Glomerular visceral epithelial cell (primary cell): Measurements from ENCODE around the gene TUBB4A.
A peak's percentile ranks its signal among the peaks of the same experiment; 100 is the strongest.
"Not testable (repeated sequence)": the region's sequence is repeated elsewhere in the genome, so short reads cannot be mapped to it uniquely, and the experiment has no call there.

Experiments used
- DNase-seq: peaks from one replicate; pipeline ENCODE4 v3.0.0-alpha.2; 2016; ENCODE audit errors: extremely low spot score

Gene TUBB4A

DNA sequence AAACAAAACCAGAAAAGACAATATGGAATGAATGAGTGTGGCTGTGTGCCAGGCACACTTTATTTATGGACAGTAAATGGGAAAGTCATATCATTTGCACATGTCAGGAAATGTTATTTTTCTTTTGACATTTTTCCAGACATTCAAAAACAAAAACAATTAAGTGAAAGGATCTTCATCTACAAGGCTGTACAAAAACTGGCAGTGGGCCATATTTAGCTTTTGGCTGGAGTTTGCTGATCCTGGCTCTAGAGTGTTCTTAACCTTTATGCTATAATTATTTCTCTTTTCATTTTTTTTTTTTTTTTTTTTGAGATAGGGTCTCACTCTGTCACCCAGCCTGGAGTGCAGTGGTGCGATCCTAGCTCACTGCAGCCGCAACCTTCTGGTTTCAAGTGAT is 22.2 kb upstream of the TUBB4A start:
- no peak for DNase-seq

DNA sequence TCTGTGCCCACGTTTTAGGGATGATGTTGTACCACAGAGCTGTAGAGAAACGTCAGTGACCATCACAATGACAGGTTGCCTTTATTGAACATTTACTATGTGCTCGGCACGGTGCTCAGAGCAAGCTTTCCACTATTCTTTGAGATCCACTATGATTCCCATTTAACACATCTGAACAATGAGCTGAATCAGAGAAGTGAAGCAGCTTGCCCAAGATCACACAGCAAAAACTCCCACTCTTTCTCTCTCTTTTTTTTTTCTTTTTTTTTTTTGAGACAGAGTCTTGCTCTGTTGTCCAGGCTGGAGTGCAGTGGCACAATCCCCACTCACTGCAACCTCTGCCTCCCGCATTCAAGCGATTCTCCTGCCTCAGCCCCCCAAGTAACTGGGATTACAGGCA is 20.6 kb upstream of the TUBB4A start:
- no peak for DNase-seq

DNA sequence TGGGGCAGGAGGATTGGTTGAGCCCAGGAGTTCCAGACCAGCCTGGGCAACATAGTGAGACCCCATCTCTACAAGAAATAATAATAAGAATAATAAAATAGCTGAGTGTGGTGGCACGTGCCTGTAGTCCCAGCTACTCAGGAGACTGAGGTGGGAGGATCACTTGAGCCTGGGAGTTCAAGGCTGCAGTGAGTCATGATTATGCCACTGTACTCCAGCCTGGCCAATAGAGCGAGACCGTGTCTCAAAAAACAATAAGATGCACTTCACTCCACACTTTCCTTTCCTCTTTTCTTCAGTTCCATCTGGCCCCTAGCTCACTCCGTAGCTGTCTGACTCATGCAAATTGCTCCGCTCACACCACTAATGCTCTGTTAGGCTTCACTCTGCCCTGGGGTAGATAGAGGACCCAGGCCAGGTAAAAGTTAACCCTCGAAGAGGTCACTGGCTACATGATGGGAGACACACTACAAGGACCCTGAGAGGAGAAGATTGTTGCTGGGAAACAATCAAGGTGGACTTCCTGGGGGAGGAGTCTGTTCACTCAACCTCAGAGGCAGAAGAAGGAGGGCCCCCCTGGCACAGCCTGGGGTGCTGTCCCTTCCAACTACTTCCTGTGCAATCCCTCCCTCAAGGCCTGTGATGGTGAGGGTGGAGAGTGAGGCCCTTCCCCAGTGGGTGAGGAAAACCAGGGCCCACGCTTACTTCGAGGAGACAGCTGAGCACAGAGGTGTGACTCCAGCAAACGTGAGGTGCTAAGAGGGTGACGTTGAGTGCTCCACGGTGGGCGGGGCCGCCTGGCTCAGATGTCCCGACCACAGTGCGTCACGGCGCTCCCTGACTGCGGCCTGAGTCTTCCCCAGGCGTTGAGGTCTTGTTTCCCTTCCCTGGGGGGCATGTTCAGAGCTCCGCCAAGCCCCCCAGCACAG is 19.9 kb upstream of the TUBB4A start:
- DNase-seq: peak; percentile 86

DNA sequence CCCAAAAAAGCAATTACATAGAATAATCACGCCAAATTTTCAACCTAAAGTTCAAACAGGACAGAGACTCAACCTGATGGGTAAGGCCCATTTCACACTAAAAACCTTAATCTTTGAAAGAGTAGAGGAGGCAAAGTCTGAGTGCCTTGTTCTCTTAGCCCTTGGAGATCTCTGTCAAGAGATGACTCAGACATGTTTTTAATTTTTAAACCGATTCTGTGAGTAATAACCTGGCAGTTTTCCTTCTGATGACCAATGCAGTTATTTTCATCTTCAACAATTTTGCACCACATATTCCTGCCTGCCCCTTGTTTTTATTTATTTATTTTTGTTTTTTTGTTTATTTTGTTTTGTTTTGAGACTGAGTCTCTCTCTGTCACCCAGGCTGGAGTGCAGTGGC is 17.2 kb upstream of the TUBB4A start:
- DNase-seq: peak; percentile 81

DNA sequence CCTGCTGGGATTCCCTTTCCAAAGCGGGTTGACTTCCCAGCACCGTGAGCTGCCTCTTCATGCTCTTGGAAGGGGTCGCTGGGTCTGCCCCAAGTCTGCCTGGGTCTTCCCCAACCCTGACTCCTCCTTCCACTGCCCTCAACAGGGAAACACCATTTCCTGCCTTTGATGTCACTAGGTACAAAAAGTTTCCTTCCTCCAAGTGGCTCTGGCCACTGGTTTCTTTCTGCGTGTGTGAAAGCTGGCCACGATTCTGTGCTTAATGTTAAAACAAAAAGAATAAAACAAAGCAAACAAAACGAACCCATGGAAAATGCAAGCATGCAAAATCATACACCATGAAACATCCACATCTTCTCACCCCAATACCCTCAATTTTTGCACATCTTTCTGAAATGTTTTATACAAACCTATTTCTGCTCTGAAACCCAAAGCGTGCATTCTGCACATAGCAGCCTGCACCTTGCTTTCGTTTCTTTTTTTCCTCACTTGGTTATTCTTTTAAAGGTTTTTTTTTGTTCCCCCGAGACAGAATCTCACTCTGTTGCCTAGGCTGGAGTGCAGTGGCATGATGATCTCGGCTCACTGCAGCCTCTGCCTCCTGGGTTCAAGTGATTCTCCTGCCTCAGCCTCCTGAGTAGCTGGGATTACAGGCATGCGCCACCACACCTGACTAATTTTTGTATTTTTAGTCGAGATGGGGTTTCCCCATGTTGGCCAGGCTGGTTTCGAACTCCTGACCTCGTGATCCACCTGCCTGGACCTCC is 16.2 kb upstream of the TUBB4A start:
- no peak for DNase-seq

DNA sequence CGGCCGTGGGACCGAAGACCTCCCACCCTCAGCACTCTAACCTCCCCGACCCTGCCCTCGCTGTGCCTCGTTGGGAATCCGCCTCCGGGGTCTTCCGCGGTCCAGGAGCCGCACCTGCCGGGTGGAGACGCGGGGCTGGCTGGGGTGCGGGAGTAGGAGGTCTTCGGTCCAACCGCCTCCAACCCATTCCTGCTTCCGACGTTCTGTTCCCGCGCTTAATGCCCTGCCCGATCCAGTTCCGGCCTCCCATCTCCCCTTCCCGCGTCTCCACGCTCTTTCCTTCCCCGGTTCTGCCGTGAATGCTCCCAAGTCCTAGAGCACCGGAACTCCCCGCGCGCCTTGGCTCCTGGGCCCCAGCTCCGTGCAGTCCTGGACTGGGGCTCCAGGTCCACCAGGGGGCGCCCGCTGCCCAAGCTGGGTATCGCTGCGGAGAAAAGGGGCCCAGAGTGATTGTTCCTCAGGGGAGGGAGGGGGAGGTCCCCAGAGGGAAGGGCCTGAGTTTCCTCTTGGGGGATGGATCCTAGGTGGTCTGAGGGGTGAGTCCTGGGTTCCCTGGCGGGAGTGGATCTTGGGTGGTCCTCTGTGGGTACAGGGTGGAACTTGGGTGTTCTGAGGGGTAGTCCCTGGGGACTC is 14.7 kb upstream of the TUBB4A start:
- DNase-seq: peak; percentile 92

DNA sequence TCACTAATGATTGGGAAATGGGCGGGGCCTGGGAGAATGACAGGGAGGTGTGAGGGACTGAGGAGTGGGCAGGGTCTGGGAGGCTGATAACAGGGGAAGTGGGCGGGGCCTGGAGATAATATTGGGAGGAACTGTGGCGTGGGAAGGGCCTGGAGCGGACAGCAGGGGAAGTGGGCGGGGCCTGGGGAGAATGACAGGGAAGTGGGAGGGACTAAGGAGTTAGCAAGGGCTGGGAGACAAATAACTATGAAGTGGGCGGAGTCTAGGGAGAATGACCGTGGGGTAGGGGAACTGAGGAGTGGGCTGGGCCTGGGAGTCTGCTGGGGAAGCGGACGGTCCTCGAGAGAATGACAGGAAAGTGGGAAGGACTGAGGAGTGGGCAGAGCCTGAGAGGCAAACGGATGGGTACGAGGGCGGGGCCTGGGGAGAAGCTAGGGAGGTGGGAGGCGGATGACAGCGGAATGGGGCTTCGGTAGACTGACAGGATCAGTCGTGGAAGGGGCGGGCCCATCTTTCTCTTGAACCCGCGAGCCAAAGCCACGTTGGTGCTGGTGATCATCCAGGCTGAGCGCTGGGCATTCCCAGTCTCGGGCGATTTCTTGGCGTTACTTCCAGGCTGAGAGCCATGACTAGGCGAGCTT is 14.0 kb upstream of the TUBB4A start:
- DNase-seq: peak; percentile 94

DNA sequence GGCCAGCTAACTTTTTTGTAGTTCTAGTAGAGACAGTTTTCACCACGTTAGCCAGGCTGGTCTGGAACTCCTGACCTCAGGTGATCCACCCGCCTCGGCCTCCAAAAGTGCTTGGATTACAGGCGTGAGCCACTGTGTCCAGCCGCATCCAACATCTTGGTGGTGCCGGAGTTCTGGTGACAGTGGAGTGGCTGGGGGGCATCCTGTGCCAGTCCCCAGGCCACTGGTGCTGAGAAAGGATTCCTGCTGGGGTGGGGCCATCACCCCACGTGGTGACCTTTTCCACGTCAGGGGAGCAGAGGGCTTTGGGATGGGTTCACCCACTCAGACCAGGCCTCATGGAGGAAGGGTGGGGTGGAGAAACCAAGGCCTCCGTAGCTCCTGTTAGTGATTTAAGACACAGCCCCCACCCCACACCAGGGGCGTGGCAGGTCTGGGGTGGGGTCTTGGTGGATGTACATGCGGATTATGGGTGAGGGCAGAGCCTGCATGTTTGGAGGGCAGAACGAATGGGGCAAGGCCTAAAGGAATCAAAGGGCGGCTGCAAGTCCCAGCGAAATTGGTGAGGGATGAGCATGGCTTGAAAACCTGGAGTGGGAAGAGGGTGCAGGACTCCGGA is 12.9 kb upstream of the TUBB4A start:
- DNase-seq: no peak

DNA sequence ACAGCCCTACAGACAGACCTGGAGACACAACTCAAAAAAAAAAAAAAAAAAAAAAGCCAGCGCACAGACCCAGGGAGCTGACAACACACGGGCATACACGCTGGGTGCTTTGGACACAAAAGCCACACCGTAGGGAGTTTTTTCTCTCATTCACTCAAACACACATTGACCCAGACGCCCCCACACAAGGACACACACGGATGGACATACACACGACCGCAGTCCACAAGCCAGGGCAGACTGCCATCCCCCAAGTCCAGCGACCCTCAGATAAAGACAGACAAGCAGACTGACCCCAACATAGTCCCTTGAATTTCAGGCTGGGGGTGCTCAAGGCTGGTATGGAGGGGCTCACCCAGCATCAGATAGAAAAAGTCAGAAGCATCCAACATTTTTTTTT is 12.0 kb upstream of the TUBB4A start:
- DNase-seq: no peak

DNA sequence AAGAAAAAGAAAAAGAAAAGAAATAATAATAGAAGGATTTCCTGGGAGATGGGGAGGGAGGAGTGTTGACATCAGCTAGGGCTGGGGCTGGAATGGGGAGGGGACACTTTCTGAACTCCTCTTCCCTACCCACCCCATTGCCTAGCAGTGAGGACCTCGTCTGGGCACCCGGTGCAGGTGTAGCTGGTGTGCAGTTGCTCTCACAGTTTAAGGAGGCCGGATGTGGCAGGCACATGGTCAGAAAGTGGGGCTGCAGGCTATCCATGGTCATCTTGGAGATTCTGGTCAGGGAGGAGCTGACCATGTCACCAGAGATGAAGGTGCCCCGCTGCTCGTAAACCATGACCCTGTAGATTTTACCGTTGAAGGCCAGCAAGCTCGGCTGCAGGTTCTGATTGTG is 8.5 kb upstream of the TUBB4A start:
- no peak for DNase-seq

DNA sequence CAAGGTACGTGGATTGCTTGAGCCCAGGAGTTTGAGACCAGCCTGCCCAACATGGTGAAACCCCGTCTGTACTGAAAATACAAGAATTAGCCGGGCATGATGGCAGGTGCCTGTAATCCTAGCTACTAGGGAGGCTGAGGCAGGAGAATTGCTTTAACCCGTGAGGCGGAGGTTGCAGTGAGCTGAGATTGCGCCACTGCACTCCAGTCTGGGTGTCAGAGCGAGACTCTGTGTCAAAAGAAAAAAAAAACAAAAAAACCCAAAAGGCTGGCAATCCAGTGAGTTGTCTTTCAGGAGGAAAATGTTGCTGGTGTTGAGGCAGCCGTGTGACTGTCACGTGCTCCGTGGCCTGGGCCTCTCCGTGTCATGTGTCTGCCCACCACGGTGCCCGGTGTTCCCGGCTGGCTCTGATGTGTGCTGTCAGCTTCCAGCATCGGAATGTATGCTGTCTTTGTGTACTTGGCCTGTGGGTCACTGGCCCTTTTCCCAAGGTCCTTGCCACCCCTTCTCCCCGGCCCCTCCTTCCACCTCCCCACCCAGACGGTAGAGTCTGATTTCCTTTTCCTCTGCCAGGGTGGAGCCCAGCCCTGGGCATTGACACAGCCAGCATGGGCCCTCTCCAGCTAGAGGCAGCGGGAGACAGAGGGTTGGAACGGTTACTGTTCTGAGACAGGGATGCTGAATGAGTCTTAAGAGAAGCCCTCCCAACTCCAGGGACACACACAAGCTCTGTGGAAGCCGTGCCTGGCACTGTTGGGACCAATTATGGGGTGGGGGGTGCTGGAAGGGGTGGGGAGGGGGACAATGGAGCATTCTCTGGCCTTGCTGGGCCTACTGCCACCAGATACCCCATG is 7.2 kb upstream of the TUBB4A start:
- DNase-seq: no peak

DNA sequence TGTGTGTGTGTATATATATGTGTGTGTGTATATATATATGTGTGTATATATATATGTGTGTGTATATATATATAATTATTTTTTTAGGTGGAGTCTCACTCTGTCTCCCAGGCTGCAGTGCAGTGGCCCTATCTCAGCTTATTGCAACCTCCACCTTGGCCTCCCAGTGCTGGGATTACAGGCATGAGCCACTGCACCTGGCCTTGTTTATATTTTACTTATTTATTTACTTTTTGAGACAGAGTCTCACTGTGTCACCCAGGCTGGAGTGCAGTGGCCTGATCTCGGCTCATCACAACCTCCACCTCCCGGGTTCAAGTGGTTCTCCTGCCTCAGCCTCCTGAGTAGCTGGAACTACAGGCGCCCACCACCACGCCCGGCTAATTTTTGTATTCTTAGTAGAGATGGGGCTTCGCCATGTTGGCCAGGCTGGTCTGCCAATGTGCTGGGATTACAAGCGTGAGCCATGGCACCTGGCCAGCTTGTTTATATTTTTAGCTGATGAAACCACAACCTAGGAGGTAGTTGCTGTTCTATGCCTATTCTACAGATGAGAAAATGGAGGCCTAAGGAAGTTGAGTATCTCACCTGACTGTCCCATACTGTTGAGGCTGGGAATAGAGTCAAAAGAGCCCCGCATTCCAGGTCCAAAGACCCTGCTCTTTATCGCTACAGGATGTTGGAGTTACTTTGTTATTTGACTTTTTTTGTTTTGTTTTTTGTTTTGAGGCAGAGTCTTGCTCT is 6.1 kb upstream of the TUBB4A start:
- not testable (repeated sequence) for DNase-seq

DNA sequence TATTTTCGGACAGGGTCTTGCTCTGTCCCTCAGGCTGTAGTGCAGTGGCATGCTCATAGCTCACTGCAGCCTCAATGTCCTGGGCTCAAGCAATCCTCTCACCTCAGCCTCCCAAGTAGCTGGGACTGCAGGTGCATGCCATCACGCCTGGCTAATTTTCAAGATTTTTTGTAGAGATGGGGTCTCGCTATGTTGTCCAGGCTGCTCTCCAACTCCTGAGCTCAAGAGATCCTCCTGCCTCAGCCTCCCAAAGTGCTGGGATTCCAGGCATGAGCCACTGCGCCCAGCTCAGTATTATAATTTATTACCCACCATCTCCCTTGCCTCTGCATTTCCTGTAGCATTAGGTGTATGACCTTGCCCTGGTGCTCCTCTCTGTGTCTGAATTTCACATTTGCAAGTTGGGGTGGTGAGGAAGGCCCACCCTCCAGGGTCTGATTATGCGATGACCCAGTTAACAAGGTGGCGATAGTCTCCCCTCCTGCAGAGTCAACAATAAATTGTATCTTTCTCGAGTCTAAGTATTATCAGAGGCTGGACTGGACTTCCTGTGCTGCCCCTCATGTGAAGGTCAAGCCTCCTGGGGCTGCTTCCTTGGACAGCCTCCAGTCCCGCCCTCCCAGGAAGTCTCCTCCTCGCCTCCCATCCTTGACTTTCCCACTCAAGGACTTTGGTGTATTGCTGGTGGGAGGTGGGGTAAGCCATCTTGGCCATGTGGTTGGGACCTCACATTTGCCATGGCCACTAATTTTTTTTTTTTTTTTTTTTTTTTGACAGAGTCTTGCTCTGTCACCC is 1.5 kb upstream of the TUBB4A start:
- DNase-seq: no peak

DNA sequence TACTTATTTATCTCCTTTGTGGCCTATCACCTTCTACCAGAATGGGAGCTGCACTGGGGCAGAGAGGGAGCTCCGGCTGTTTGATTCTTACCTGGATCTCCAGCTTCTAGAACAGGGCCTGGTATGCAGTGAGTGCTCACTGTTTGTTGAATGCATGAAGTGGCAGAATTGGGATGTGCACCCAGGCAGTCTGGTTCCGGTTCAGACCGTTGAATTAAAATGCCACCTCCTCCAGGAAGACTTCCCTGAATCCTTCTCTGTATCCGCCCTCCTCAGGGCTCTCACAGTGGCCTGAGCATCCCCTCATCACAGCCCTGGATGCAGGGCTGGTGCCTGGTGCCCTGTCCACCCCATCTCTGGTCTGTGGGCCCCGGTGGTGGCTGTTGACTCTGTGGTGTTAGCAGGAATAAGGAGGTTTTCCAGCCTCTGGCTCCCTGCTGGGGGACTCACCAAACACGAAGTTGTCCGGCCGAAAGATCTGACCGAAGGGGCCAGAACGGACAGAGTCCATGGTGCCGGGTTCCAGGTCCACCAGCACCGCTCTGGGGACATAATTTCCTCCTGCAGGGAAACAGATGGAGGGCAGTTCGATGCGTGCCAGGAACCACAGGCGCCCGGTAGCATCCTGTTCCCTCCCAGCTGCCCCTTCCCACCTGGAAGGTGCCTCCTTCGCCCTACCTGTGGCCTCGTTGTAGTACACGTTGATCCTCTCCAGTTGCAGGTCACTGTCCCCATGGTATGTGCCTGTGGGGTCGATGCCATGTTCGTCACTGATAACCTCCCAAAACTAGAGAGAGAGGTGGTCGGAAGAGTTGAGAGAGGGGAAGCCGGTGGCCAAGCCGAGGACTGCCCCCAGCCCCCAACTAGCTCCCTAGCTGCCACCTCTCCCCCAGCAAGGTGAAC is 1.0 kb downstream of the TUBB4A start:
- no peak for DNase-seq

DNA sequence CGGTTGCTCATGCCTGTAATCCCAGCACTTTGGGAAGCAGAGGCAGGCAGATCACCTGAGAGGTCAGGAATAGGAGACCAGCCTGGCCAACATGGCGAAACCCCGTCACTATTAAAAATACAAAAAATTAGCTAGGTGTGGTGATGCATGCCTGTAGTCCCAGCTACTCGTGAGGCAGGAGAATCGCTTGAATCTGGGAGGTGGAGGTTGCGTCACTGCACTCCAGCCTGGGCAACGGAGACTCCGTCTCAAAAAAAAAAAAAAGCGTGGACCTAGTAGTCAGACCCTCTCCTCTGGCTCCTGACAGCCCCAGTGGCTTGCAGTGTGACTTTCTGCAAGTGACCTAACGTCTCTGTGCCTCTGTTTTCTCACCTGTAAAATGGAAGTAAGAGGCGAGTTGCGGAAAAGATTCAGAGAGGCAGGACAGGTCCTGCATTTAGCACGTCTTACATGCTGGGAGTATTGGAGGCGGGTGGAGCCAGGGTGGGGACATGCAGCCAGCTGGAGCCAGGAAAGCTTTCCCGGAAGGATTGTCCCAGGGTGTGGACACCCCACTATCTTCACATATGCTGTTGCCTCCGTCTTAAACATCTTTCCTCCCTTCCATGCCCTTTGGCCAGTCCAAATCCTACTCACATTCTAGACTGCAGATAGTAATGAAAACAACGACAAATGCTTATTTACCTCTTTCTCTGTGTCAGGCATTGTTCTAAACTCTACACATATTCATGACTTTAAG is 2.9 kb downstream of the TUBB4A start:
- no peak for DNase-seq

DNA sequence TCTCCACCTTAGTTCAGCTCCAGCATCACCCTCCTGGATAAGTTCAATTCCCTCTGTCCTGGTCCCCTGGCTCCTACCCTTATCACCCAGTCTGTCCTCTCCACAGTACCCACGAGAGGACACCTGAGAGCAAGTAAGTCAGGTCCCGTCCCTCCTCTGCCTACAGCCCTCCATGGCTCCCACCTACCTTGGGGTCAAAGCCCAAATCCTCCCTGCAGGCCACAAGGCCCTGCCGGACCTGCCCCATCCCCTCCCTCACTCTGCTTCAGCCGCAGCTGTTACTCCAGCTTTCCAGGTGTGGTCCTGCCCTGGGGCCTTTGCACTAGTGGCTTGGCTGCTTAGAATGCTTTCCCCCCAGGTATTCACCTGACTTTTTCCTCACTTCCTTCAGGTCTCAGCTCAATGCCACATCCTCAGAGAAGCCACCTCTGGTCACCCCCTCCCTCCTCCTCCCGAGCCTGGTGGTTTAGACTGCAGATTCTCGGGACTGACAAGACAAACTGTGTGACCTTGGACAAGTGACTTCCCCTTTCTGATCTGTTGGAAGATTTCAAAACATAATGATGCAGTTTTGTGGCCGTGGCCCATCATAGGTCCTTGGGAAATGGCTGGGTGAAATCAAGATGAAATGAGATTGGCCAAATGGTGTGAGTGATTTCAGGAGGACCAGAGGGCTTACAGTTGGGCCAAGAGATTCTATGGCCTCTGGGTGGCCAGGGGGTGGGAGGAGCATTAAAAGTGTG is 3.6 kb downstream of the TUBB4A start:
- no peak for DNase-seq

DNA sequence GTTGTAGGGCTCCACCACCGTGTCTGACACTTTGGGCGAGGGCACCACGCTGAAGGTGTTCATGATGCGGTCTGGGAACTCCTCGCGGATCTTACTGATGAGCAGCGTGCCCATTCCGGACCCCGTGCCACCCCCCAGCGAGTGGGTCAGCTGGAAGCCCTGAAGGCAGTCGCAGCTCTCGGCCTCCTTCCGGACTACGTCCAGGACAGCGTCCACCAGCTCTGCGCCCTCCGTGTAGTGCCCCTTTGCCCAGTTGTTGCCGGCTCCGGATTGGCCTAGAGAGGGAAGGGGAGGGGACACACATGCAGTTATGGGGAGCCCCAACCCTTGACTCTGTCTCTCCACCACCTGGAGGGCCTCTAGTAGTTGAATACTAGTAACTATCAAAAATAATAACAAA is 6.2 kb downstream of the TUBB4A start:
- no peak for DNase-seq
